Fibroblast of mammary gland (primary cell): Measurements from ENCODE around the gene MAP1A.
A peak's percentile ranks its signal among the peaks of the same experiment; 100 is the strongest.

Experiments
- DNase-seq: peaks from one replicate; pipeline ENCODE4 v3.0.0-alpha.2; 2010; ENCODE audit warnings: low read depth
- H3K4me3 ChIP-seq: 2 replicates; pipeline ENCODE4 v1.5.1; 2011; ENCODE audit warnings: low read depth, mild to moderate bottlenecking, low read length, moderate library complexity; ENCODE audit not compliant: control insufficient read depth
- TF ChIP-seq, protein P1 (sequence below): conservative IDR thresholded peaks from 2 replicates; pipeline ENCODE4 v1.5.1; 2011; ENCODE audit warnings: low read depth, low read length, inconsistent platforms; ENCODE audit not compliant: control insufficient read depth, insufficient read depth

Gene MAP1A

DNA sequence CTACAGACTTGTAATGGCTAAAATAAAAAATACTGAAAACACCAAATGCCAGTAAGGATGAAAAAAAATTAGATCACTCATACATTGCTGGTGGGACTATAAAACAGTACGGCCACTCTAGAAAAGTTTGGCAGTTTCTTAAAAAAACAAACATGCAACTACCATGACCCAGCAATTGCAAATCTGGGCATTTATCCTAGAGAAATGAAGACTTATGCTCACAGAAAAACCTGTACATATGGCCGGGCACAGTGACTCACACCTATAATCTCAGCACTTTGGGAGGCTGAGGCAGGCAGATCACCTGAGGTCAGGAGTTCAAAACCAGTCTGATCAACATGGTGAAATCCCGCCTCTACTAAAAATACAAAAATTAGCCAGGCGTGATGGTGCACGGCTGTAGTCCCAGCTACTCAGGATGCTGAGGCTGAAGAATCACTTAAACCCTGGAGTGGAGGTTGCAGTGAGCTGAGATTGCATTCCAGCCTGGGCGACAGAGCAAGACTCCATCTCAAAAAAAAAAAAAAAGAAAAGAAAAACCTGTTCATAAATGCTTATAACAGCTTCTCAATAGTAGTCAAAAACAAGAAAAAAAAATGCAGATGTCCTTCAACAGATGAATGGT, 30.0 kb upstream of the MAP1A start:
- TF ChIP-seq, protein P1, sequence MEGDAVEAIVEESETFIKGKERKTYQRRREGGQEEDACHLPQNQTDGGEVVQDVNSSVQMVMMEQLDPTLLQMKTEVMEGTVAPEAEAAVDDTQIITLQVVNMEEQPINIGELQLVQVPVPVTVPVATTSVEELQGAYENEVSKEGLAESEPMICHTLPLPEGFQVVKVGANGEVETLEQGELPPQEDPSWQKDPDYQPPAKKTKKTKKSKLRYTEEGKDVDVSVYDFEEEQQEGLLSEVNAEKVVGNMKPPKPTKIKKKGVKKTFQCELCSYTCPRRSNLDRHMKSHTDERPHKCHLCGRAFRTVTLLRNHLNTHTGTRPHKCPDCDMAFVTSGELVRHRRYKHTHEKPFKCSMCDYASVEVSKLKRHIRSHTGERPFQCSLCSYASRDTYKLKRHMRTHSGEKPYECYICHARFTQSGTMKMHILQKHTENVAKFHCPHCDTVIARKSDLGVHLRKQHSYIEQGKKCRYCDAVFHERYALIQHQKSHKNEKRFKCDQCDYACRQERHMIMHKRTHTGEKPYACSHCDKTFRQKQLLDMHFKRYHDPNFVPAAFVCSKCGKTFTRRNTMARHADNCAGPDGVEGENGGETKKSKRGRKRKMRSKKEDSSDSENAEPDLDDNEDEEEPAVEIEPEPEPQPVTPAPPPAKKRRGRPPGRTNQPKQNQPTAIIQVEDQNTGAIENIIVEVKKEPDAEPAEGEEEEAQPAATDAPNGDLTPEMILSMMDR = no peak
- DNase-seq = no peak
- H3K4me3 ChIP-seq = no peak overlapping the region

DNA sequence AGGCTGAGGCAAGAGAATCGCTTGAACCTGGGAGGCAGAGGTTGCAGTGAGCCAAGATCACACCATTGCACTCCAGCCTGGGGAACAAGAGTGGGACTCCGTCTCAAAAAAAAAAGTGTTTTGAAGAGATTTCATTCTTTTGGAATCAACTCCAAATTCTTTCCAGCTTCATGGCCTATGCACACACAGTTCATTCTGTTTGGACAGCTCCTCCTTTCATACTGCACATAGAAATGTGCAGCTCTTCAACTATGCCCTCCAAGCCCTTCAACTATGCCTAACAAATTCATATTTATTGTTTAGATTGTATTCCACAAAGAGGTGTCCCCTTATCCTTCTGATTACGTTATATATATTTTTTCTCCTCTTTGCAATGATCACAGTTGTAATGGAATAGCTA, 28.6 kb upstream of the MAP1A start:
- DNase-seq = no peak
- TF ChIP-seq, protein P1 = no peak
- no peak overlapping the region for H3K4me3 ChIP-seq

DNA sequence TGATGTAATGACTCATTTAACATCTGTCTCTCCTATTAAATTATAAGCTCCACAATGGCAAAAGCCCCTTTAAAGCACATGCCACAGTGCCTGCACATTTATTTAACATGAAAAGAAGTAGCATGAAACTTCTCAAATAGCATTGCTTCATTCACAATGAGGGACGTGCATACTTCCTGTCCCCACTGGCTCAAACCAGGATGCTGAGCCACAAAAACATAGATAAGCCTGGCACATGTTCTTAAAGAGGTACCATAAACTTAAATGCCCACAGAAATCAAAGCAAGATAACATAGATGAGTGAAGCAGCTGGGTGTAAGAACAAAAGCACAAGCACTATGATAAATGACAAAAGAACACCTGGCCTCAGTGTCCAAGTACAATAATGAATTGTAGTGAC, 28.2 kb upstream of the MAP1A start:
- no peak for DNase-seq
- TF ChIP-seq, protein P1 = no peak
- no peak overlapping the region for H3K4me3 ChIP-seq

DNA sequence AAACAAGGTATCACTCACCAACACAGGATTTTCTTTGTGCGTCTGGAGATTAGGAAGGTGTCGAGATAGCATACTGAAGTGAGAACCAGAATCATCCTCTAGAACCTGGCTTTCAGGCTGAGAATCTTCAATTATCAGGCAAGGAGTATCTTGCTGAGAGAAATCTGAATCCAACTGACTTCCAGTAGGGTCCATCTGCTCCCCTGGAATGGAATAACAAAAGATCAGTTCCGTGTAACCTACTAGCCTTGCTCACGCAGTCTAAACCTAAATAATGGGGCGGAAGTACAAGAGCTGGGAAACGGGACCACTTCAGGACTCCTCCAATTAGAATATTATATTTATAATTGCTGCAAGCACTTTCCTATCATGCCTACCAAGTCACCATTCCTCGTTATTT, 25.1 kb upstream of the MAP1A start:
- TF ChIP-seq, protein P1 = no peak
- no peak for DNase-seq
- H3K4me3 ChIP-seq = peak overlapping the region; percentile 97

DNA sequence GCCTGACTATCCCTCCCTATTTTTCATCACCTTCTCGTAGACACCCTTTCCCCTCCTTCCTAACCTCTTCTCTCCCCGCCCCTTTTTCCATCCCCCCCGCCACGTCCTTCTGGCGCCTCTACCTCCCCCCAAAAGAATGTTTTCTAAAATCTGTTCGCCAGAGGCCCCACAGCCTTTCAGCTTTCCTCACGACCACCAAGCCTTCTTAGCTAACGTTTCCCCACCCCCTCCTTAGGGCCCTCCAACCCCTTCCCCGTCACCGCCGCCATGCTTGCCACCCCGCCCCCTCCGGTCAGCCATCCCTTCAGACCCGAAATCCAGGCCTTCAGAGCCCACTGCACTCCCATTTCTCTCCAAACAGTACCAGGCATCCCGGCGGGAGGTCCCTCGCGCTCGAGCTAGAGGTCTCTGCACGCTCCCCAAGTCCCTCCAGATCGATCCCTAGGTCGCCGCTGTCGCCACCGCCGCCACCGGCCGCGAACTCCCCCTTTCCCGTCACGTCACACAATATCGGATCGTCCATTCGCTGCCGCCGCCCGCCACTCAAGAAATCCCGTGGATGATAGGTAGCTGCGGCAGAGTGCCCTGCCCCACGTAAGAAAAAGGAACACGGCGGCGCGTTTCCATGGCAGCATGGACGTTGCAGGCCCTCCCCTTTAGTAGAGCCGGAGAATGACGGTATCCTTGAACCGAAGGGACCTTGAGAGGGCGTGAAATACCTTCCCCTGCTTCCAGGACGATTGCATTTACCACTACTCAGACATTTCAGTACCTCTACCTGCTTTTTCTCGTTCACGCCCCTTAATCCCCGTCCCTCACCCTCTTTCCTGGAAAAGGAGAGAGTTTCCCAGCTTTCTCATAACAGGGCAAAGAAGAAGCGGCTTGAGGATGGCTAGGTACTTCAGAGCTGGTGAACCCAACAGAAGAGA, 24.5 kb upstream of the MAP1A start, which contains the start of gene TP53BP1:
TP53BP1 (minus strand) TSS at position 484 of the 929 bp plus-strand sequence; CDS start at position 371, 113 bp downstream.
- TF ChIP-seq, protein P1 = no peak
- H3K4me3 ChIP-seq = peak within 1 kb of the TSS; percentile 97
- DNase-seq = peak; percentile 90

DNA sequence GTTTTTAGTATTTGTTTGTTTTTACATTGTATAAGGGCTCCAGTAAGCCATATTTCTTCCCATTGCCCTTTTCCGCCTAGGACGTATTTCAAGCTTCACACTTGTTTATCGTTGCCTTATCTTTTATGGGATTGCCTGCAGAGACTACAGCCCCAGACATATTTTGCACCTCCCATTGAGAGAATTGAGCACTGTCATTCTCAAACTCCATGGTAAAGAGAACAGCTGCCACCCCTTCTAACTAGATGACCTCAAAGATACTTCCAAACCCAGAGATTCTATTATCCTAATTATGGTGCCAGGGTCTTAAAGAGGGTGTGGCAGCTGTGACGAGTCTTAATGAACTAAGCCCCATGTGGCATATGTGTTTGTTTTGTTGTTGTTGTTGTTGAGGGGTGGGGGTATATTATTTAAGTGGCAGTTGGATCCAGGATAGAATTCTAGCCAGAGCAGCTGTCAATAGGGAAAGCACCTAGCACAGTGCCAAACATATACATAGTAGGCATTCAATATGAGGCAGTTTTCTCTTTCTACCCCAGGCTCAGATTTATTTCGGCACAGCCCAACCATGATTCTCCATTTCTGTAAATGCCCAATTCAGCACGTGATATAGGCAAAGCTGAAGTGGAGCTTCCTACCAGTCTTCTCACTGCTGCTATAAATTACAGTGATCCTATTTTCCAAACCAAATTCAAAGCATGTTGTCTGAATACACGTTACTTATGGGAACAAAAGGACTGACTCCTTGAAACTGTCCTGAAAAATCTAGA, 23.5 kb upstream of the MAP1A start:
- peak overlapping the region; percentile 97 for H3K4me3 ChIP-seq
- TF ChIP-seq, protein P1 = no peak
- no peak for DNase-seq
